Measurements from ENCODE around the gene IL22. TPM values are rescaled to one million over a fixed set of nuclear protein-coding genes. Genes with fewer than 3 reads are reported as not detected.

Gene IL22
- total and polyA plus RNA-seq, 4 donors: not detected

DNA sequence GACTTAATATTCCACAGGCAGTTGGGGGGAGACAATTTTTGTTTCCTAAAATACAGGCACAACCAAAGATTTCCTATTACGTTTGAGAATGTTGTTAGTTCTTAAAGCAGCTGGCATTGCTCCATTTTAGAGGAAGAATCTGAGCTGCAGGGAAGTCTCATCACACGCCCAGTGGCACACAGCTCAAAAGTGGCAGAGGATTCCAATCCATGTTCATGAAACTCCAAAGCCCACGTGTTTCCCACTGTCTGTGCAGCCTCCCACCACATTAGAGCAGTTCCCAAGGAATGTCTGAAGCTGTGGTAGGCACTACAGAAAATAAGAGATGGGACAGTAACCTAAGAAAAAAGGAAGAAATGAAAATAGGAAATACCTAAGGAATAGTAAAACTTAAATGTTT, 21.7 kb downstream of the IL22 start:
- WGBS: 55% methylated on average over 3 of the region's 3 CpGs
- peaks cover 0 to 7% (median 0%) of the 10 kb centered on the region in 4 donors for H3K4me1 ChIP-seq (ENCODE audit: control insufficient read depth in 4 of 4, insufficient read depth in 4 of 4, low read length in 3 of 4)
- no peak overlapping the region for H3K27ac ChIP-seq (ENCODE audit: low read depth in 1 of 2, low read length in 2 of 2)
- TF ChIP-seq, protein P1, sequence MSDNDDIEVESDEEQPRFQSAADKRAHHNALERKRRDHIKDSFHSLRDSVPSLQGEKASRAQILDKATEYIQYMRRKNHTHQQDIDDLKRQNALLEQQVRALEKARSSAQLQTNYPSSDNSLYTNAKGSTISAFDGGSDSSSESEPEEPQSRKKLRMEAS (IDR thresholded peaks at IDR 0.05): no peak
- TF ChIP-seq EGR1 (IDR thresholded peaks at IDR 0.05; ENCODE audit: low read depth in 2 of 2): no peak
- TF ChIP-seq RXRA (IDR thresholded peaks at IDR 0.05): no peak
- TF ChIP-seq GABPA (IDR thresholded peaks at IDR 0.05 in 1 of 2, conservative IDR thresholded peaks at IDR 0.05 in 1 of 2): no peak
- no peak for TF ChIP-seq SP1 (IDR thresholded peaks at IDR 0.05)
- TF ChIP-seq, protein P2, sequence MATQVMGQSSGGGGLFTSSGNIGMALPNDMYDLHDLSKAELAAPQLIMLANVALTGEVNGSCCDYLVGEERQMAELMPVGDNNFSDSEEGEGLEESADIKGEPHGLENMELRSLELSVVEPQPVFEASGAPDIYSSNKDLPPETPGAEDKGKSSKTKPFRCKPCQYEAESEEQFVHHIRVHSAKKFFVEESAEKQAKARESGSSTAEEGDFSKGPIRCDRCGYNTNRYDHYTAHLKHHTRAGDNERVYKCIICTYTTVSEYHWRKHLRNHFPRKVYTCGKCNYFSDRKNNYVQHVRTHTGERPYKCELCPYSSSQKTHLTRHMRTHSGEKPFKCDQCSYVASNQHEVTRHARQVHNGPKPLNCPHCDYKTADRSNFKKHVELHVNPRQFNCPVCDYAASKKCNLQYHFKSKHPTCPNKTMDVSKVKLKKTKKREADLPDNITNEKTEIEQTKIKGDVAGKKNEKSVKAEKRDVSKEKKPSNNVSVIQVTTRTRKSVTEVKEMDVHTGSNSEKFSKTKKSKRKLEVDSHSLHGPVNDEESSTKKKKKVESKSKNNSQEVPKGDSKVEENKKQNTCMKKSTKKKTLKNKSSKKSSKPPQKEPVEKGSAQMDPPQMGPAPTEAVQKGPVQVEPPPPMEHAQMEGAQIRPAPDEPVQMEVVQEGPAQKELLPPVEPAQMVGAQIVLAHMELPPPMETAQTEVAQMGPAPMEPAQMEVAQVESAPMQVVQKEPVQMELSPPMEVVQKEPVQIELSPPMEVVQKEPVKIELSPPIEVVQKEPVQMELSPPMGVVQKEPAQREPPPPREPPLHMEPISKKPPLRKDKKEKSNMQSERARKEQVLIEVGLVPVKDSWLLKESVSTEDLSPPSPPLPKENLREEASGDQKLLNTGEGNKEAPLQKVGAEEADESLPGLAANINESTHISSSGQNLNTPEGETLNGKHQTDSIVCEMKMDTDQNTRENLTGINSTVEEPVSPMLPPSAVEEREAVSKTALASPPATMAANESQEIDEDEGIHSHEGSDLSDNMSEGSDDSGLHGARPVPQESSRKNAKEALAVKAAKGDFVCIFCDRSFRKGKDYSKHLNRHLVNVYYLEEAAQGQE (IDR thresholded peaks at IDR 0.05): no peak
- TF ChIP-seq YY1 (IDR thresholded peaks at IDR 0.05): no peak
- TF ChIP-seq, protein P3, sequence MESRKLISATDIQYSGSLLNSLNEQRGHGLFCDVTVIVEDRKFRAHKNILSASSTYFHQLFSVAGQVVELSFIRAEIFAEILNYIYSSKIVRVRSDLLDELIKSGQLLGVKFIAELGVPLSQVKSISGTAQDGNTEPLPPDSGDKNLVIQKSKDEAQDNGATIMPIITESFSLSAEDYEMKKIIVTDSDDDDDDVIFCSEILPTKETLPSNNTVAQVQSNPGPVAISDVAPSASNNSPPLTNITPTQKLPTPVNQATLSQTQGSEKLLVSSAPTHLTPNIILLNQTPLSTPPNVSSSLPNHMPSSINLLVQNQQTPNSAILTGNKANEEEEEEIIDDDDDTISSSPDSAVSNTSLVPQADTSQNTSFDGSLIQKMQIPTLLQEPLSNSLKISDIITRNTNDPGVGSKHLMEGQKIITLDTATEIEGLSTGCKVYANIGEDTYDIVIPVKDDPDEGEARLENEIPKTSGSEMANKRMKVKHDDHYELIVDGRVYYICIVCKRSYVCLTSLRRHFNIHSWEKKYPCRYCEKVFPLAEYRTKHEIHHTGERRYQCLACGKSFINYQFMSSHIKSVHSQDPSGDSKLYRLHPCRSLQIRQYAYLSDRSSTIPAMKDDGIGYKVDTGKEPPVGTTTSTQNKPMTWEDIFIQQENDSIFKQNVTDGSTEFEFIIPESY (IDR thresholded peaks at IDR 0.05): no peak
- no peak for TF ChIP-seq FOXA2 (IDR thresholded peaks at IDR 0.05)
- TF ChIP-seq, protein P4, sequence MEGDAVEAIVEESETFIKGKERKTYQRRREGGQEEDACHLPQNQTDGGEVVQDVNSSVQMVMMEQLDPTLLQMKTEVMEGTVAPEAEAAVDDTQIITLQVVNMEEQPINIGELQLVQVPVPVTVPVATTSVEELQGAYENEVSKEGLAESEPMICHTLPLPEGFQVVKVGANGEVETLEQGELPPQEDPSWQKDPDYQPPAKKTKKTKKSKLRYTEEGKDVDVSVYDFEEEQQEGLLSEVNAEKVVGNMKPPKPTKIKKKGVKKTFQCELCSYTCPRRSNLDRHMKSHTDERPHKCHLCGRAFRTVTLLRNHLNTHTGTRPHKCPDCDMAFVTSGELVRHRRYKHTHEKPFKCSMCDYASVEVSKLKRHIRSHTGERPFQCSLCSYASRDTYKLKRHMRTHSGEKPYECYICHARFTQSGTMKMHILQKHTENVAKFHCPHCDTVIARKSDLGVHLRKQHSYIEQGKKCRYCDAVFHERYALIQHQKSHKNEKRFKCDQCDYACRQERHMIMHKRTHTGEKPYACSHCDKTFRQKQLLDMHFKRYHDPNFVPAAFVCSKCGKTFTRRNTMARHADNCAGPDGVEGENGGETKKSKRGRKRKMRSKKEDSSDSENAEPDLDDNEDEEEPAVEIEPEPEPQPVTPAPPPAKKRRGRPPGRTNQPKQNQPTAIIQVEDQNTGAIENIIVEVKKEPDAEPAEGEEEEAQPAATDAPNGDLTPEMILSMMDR (IDR thresholded peaks at IDR 0.05; ENCODE audit: low read depth, low read length, missing input control): no peak
- TF ChIP-seq, protein P5, sequence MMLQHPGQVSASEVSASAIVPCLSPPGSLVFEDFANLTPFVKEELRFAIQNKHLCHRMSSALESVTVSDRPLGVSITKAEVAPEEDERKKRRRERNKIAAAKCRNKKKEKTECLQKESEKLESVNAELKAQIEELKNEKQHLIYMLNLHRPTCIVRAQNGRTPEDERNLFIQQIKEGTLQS (IDR thresholded peaks at IDR 0.05): no peak
- TF ChIP-seq HNF4A (conservative IDR thresholded peaks at IDR 0.05): no peak
- no peak for TF ChIP-seq TAF1 (conservative IDR thresholded peaks at IDR 0.05)
- no peak for TF ChIP-seq JUND (IDR thresholded peaks at IDR 0.05)
- TF ChIP-seq RAD21 (IDR thresholded peaks at IDR 0.05): no peak
- no peak for TF ChIP-seq HNF4G (IDR thresholded peaks at IDR 0.05)
- H3K9ac ChIP-seq (ENCODE audit: low read depth in 1 of 2, low read length in 2 of 2): no peak overlapping the region
- no peaks in the 10 kb centered on the region for H3K36me3 ChIP-seq (ENCODE audit: control insufficient read depth in 4 of 4, insufficient read depth in 3 of 4, low read depth in 1 of 4, low read length in 3 of 4)
- DNase-seq (ENCODE audit: low spot score): no peak
- H3K27me3 ChIP-seq (ENCODE audit: control insufficient read depth in 4 of 4, insufficient read depth in 4 of 4, low read length in 3 of 4): no peaks in the 10 kb centered on the region
- no peak overlapping the region for H3K4me3 ChIP-seq (ENCODE audit: low read depth in 1 of 3, low read length in 3 of 3)
- H3K9me3 ChIP-seq (ENCODE audit: control insufficient read depth in 4 of 4, low read length in 3 of 4): no peaks in the 10 kb centered on the region

DNA sequence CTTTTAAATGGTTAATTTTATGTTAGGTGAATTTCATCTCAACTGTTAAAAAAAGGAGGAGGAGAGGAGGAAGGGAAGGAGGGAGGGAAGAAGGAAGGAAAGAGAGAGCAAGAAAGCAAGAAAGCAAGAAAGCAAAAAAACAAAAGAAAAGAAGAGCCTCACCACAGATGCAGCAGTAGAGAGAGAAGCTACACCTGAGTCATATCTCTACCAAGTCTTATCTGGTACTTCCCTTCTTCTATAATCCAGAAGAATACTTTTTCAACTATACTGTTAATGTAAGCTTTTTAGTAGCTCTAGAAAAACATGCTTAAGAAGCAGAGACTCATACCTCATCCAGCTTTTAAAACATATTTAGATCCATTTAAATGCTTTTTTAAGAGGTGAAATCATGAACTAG, 22.2 kb downstream of the IL22 start:
- no peak for DNase-seq (ENCODE audit: low spot score)
- H3K4me1 ChIP-seq (ENCODE audit: control insufficient read depth in 4 of 4, insufficient read depth in 4 of 4, low read length in 3 of 4): peaks cover 0 to 3% (median 0%) of the 10 kb centered on the region in 4 donors
- no peak overlapping the region for H3K4me3 ChIP-seq (ENCODE audit: low read depth in 1 of 3, low read length in 3 of 3)
- H3K27ac ChIP-seq (ENCODE audit: low read depth in 1 of 2, low read length in 2 of 2): no peak overlapping the region
- TF ChIP-seq RXRA (IDR thresholded peaks at IDR 0.05): no peak
- no peak for TF ChIP-seq EGR1 (IDR thresholded peaks at IDR 0.05; ENCODE audit: low read depth in 2 of 2)
- TF ChIP-seq, protein P3 (IDR thresholded peaks at IDR 0.05): no peak
- TF ChIP-seq NR2F2 (IDR thresholded peaks at IDR 0.05): no peak
- TF ChIP-seq HNF4A (conservative IDR thresholded peaks at IDR 0.05): no peak
- TF ChIP-seq TAF1 (conservative IDR thresholded peaks at IDR 0.05): no peak
- TF ChIP-seq, protein P1 (IDR thresholded peaks at IDR 0.05): no peak
- no peak for TF ChIP-seq FOXA1 (IDR thresholded peaks at IDR 0.05)
- H3K27me3 ChIP-seq (ENCODE audit: control insufficient read depth in 4 of 4, insufficient read depth in 4 of 4, low read length in 3 of 4): no peaks in the 10 kb centered on the region
- H3K36me3 ChIP-seq (ENCODE audit: control insufficient read depth in 4 of 4, insufficient read depth in 3 of 4, low read depth in 1 of 4, low read length in 3 of 4): no peaks in the 10 kb centered on the region
- no peak overlapping the region for H3K9ac ChIP-seq (ENCODE audit: low read depth in 1 of 2, low read length in 2 of 2)
- H3K9me3 ChIP-seq (ENCODE audit: control insufficient read depth in 4 of 4, low read length in 3 of 4): no peaks in the 10 kb centered on the region
